ENCODE results near the gene FCN1. TPM values are rescaled to one million over a fixed set of nuclear protein-coding genes. Genes with fewer than 3 reads are reported as not detected.

Gene FCN1
- total and polyA plus RNA-seq, 10 of the 15 experiments (the other 5 are each of a cell fraction or from before 2014, with no cell fraction given) = 0.08 TPM; not detected in 9

GRCh38 chr9:134858051-134858841 lies 59.5 kb downstream of the FCN1 start (continued):
- TF ChIP-seq, protein P1, sequence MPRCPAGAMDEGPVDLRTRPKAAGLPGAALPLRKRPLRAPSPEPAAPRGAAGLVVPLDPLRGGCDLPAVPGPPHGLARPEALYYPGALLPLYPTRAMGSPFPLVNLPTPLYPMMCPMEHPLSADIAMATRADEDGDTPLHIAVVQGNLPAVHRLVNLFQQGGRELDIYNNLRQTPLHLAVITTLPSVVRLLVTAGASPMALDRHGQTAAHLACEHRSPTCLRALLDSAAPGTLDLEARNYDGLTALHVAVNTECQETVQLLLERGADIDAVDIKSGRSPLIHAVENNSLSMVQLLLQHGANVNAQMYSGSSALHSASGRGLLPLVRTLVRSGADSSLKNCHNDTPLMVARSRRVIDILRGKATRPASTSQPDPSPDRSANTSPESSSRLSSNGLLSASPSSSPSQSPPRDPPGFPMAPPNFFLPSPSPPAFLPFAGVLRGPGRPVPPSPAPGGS (IDR thresholded peaks at IDR 0.05; ENCODE audit: borderline replicate concordance, insufficient read depth, low read depth, low read length, poor library complexity, severe bottlenecking) = no peak
- TF ChIP-seq RUNX3 (IDR thresholded peaks at IDR 0.05; ENCODE audit: low read length) = peak; percentile 90
- TF ChIP-seq MYC (IDR thresholded peaks at IDR 0.05; ENCODE audit: insufficient read depth, insufficient read length, insufficient replicate concordance, low read length, severe bottlenecking) = no peak
- TF ChIP-seq IKZF2 (IDR thresholded peaks at IDR 0.05) = peak; percentile 65 to 77; a peak in 3 of 4 replicates
- no peak for TF ChIP-seq ZNF622 (IDR thresholded peaks at IDR 0.05)
- TF ChIP-seq HDAC6 (IDR thresholded peaks at IDR 0.05; ENCODE audit: unreplicated experiment) = no peak
- no peak for TF ChIP-seq HDAC2 (IDR thresholded peaks at IDR 0.05)
- peak; percentile 72 for TF ChIP-seq SKIL (IDR thresholded peaks at IDR 0.05; ENCODE audit: low read depth, poor library complexity, severe bottlenecking)
- TF ChIP-seq REST (IDR thresholded peaks at IDR 0.05; ENCODE audit: low read depth, low read length) = no peak
- TF ChIP-seq, protein P2, sequence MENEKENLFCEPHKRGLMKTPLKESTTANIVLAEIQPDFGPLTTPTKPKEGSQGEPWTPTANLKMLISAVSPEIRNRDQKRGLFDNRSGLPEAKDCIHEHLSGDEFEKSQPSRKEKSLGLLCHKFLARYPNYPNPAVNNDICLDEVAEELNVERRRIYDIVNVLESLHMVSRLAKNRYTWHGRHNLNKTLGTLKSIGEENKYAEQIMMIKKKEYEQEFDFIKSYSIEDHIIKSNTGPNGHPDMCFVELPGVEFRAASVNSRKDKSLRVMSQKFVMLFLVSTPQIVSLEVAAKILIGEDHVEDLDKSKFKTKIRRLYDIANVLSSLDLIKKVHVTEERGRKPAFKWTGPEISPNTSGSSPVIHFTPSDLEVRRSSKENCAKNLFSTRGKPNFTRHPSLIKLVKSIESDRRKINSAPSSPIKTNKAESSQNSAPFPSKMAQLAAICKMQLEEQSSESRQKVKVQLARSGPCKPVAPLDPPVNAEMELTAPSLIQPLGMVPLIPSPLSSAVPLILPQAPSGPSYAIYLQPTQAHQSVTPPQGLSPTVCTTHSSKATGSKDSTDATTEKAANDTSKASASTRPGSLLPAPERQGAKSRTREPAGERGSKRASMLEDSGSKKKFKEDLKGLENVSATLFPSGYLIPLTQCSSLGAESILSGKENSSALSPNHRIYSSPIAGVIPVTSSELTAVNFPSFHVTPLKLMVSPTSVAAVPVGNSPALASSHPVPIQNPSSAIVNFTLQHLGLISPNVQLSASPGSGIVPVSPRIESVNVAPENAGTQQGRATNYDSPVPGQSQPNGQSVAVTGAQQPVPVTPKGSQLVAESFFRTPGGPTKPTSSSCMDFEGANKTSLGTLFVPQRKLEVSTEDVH (IDR thresholded peaks at IDR 0.05; ENCODE audit: low read depth, partially characterized antibody) = no peak
- TF ChIP-seq EZH2 (IDR thresholded peaks at IDR 0.05; ENCODE audit: borderline replicate concordance, control insufficient read depth, low read depth, low read length) = no peak
- TF ChIP-seq, protein P3, sequence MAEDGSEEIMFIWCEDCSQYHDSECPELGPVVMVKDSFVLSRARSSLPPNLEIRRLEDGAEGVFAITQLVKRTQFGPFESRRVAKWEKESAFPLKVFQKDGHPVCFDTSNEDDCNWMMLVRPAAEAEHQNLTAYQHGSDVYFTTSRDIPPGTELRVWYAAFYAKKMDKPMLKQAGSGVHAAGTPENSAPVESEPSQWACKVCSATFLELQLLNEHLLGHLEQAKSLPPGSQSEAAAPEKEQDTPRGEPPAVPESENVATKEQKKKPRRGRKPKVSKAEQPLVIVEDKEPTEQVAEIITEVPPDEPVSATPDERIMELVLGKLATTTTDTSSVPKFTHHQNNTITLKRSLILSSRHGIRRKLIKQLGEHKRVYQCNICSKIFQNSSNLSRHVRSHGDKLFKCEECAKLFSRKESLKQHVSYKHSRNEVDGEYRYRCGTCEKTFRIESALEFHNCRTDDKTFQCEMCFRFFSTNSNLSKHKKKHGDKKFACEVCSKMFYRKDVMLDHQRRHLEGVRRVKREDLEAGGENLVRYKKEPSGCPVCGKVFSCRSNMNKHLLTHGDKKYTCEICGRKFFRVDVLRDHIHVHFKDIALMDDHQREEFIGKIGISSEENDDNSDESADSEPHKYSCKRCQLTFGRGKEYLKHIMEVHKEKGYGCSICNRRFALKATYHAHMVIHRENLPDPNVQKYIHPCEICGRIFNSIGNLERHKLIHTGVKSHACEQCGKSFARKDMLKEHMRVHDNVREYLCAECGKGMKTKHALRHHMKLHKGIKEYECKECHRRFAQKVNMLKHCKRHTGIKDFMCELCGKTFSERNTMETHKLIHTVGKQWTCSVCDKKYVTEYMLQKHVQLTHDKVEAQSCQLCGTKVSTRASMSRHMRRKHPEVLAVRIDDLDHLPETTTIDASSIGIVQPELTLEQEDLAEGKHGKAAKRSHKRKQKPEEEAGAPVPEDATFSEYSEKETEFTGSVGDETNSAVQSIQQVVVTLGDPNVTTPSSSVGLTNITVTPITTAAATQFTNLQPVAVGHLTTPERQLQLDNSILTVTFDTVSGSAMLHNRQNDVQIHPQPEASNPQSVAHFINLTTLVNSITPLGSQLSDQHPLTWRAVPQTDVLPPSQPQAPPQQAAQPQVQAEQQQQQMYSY (CRISPR knock-in tag; IDR thresholded peaks at IDR 0.05) = no peak
- TF ChIP-seq PML (IDR thresholded peaks at IDR 0.05; ENCODE audit: low read length) = no peak; the same call in 1 of the 2 replicates
- TF ChIP-seq NR2C1 (IDR thresholded peaks at IDR 0.05) = no peak

Measured in GM12878 (cell line).